IPS-15b (cell line): Measurements from ENCODE around the gene USF2.
A peak's percentile ranks its signal among the peaks of the same experiment; 100 is the strongest.

ENCODE experiments used
- H3K27me3 ChIP-seq: one replicate; pipeline ENCODE4 v1.6.1; 2013; ENCODE audit warnings: low read length; ENCODE audit not compliant: control insufficient read depth, insufficient read depth
- H3K36me3 ChIP-seq: one replicate; pipeline ENCODE4 v1.6.1; 2013; ENCODE audit warnings: low read length; ENCODE audit not compliant: control insufficient read depth, insufficient read depth
- H3K4me1 ChIP-seq: one replicate; pipeline ENCODE4 v1.6.1; 2013; ENCODE audit warnings: mild to moderate bottlenecking, low read length; ENCODE audit not compliant: control insufficient read depth, insufficient read depth
- H3K4me3 ChIP-seq: one replicate; pipeline ENCODE4 v1.5.1; 2013; ENCODE audit warnings: low read depth, low read length
- H3K9ac ChIP-seq: one replicate; pipeline ENCODE4 v1.6.1; 2013; ENCODE audit warnings: low read depth, mild to moderate bottlenecking, low read length
- H3K9me3 ChIP-seq: one replicate; pipeline ENCODE4 v1.6.1; 2013; ENCODE audit warnings: mild to moderate bottlenecking, low read length; ENCODE audit not compliant: control insufficient read depth, insufficient read depth

USF2 gene

GRCh38 chr19:35311901-35312665 is 43.3 kb downstream of the USF2 start:
- no peaks in the 10 kb centered on the region for H3K36me3 ChIP-seq
- no peak overlapping the region for H3K4me3 ChIP-seq
- H3K27me3 ChIP-seq = no peaks in the 10 kb centered on the region
- H3K9me3 ChIP-seq = no peaks in the 10 kb centered on the region
- no peak overlapping the region for H3K9ac ChIP-seq
- no peaks in the 10 kb centered on the region for H3K4me1 ChIP-seq

DNA sequence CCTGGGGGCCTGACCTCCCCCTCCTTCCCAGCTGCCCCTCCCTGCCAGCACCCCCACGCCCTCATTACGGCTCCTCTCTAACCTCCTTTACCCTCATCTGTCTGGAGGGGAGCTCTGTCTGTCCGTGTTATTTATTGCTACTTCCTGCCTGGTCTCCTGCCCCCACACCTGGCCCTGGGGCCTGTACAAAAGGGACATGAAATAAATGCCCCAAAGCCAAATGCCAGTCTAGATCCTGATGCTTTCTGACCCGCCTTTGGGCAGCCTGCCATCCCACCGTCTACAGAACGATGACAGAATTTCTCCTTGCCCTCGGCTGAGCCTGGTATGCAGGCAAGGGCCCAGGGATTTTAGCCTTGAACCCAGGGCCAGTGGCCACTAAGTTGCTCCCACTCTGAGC is 44.8 kb downstream of the USF2 start:
- H3K9me3 ChIP-seq = no peaks in the 10 kb centered on the region
- no peak overlapping the region for H3K4me3 ChIP-seq
- H3K9ac ChIP-seq = no peak overlapping the region
- H3K36me3 ChIP-seq = no peaks in the 10 kb centered on the region
- H3K27me3 ChIP-seq = no peaks in the 10 kb centered on the region
- H3K4me1 ChIP-seq = no peaks in the 10 kb centered on the region

- H3K4me1 ChIP-seq = no peaks in the 10 kb centered on the region
- H3K4me3 ChIP-seq = no peak overlapping the region
- no peaks in the 10 kb centered on the region for H3K9me3 ChIP-seq
- no peak overlapping the region for H3K9ac ChIP-seq
- no peaks in the 10 kb centered on the region for H3K27me3 ChIP-seq
- no peaks in the 10 kb centered on the region for H3K36me3 ChIP-seq
Measured at GRCh38 chr19:35314031-35314430, 45.3 kb downstream of the USF2 start.

- no peaks in the 10 kb centered on the region for H3K4me1 ChIP-seq
- no peaks in the 10 kb centered on the region for H3K9me3 ChIP-seq
- no peaks in the 10 kb centered on the region for H3K36me3 ChIP-seq
Measured at GRCh38 chr19:35314858-35315470, 46.2 kb downstream of the USF2 start.

GRCh38 chr19:35315883-35316282 is 47.1 kb downstream of the USF2 start:
- Histone ChIP-seq H3K9ac (no peak overlapping the region), H3K4me3 (no peak overlapping the region), H3K27me3 (no peaks in the 10 kb centered on the region), H3K9me3 (no peaks in the 10 kb centered on the region), H3K4me1 (no peaks in the 10 kb centered on the region), H3K36me3 (no peaks in the 10 kb centered on the region)

More at GRCh38 chr19:35314858-35315470, 46.2 kb downstream of the USF2 start:
- H3K4me3 ChIP-seq = no peak overlapping the region
- H3K27me3 ChIP-seq = no peaks in the 10 kb centered on the region
- H3K9ac ChIP-seq = no peak overlapping the region

DNA sequence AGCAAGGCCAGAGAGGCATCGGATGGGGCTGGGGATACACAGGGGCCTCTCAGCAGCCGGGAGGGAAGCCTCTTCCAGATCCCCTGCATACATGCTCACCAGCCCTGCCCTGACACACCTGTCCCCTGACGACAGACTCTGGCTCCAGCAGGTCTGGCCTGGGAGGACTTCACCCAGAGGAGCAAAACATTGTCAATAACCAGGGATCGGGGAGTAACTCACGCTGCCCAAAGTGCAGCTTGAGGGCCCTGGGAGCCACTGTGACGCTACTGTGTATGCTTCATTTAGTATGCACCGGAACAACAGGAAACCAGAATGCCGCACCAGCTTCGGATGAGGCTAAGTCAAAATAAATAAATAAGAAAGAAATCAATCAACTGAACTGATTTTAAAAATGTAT is 47.8 kb downstream of the USF2 start:
- Histone ChIP-seq H3K27me3 (no peaks in the 10 kb centered on the region), H3K36me3 (no peaks in the 10 kb centered on the region), H3K4me1 (no peaks in the 10 kb centered on the region), H3K4me3 (no peak overlapping the region), H3K9ac (peak overlapping the region; percentile 50), H3K9me3 (no peaks in the 10 kb centered on the region)

DNA sequence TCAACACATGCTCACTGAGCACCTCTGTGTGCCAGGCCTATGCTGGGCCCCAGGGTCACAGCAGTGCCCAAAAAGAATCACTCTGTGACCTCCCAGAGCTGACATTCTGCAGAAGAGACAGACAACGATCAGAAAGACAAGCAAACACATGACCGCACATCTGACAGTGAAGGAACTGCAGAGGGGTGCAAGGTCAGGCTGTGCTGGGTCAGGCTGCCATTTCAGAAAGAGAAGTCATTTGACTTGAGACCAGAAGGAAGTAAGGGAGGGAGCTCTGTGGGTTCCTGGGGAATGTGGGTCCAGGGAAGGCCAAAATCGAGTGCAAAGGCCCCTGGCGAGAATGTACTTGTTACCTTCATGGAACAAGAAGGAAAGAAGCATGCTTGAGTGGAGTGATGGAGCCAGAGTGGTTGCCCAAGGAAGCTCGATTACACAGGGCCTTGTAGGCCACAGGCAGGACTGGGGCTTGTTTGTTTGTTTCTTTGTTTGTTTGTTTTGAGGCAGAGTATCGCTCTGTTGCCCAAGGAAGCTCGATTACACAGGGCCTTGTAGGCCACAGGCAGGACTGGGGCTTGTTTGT is 48.8 kb downstream of the USF2 start:
- H3K36me3 ChIP-seq = no peaks in the 10 kb centered on the region
- no peak overlapping the region for H3K9ac ChIP-seq
- H3K4me3 ChIP-seq = no peak overlapping the region
- no peaks in the 10 kb centered on the region for H3K4me1 ChIP-seq
- no peaks in the 10 kb centered on the region for H3K27me3 ChIP-seq
- H3K9me3 ChIP-seq = peaks cover 4% of the 10 kb centered on the region

DNA sequence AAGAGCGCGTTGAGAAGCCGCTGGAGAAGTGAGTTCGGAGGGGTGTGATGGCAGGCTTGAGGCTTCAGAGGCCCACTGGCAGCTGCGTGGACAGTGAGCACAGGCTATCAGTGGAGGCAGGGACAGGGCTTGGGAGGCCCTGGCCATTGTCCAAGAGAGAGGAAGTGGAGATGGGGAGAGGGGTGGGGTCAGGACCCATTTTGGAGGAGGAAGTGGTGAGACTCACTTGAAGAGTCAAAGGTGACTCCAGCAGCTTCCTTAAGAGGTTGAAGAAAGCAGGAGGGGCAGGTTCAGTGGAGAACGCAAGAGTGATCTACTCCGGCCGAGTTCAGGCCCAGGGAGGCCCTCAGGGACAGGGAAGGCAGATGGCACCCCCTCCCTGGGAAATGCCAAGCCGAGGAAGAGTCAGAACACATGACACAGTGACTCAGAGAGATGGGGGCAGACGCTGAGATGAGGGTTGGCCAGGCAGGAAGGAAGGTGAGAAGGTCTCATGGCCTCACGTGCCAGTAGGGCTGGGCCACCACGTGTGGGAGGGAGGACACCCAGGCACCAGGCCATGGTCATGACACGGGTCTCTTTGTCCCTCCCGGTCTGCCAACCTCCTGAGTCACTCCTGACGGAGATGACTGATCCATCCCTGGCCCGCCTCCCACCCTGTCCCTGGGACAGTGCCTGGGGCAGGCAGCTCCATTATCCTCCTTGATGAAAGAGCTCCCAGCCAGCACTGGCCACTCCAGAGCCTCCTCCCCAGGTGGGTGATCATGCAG is 50.1 kb downstream of the USF2 start:
- Histone ChIP-seq H3K36me3 (no peaks in the 10 kb centered on the region), H3K9ac (no peak overlapping the region), H3K27me3 (no peaks in the 10 kb centered on the region), H3K4me1 (no peaks in the 10 kb centered on the region), H3K4me3 (no peak overlapping the region), H3K9me3 (peaks cover 4% of the 10 kb centered on the region)

DNA sequence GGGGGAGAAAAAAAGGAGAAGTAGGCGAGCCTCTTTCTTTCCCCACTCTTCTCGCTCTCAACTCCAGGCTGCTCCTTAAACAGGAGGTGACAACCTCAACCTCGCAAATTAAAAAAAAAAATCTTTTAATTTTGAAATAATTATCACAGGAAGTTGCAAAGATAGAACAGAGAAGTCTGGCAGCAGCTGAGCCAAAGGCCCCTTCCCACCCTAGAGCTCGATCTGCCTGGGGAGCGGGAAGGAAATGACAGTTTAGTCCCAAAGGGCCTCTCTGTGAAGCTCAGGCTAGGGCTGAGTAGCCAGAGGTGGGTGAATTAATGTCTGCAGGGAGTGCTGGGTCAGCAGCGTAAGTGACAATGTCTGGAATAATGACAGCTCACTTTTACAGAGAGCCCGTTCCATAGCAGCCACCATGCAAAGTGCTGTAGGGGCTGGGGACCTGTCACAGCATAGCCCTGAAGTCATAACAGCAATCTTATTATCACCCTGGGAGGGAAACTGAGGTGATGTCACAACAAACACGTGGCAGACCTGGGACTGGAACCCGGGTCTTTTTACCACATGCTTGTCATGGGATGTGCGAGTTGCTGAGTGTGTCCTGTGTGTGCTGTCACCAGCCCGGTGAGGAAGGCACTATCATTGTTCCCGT is 51.4 kb downstream of the USF2 start:
- Histone ChIP-seq H3K27me3 (no peaks in the 10 kb centered on the region), H3K9me3 (peaks cover 4% of the 10 kb centered on the region), H3K9ac (no peak overlapping the region), H3K4me1 (no peaks in the 10 kb centered on the region), H3K4me3 (no peak overlapping the region), H3K36me3 (no peaks in the 10 kb centered on the region)

GRCh38 chr19:35321291-35321690 is 52.5 kb downstream of the USF2 start:
- Histone ChIP-seq H3K4me1 (no peaks in the 10 kb centered on the region), H3K9me3 (peaks cover 4% of the 10 kb centered on the region), H3K36me3 (no peaks in the 10 kb centered on the region), H3K9ac (no peak overlapping the region), H3K4me3 (no peak overlapping the region), H3K27me3 (no peaks in the 10 kb centered on the region)

- no peaks in the 10 kb centered on the region for H3K36me3 ChIP-seq
Measured at GRCh38 chr19:35322014-35322413, 53.3 kb downstream of the USF2 start.

More at GRCh38 chr19:35322014-35322413, 53.3 kb downstream of the USF2 start:
- peaks cover 4% of the 10 kb centered on the region for H3K9me3 ChIP-seq
- no peaks in the 10 kb centered on the region for H3K27me3 ChIP-seq
- H3K9ac ChIP-seq = no peak overlapping the region
- H3K4me3 ChIP-seq = no peak overlapping the region
- no peaks in the 10 kb centered on the region for H3K4me1 ChIP-seq
